HG02970 (cell line): Measurements from ENCODE around the gene C21orf58.

Source experiments
- ATAC-seq: cut with Tn5 transposase; IDR thresholded peaks from one replicate; pipeline ENCODE4 v1.9.1; 2021; ENCODE audit warnings: mild to moderate bottlenecking, moderate library complexity, moderate number of reproducible peaks; ENCODE audit not compliant: unreplicated experiment, low FRiP score

The C21orf58 gene

GRCh38 chr21:46265736-46266525 is 57.7 kb downstream of the C21orf58 start:
- ATAC-seq, result no peak

GRCh38 chr21:46264690-46265144 is 59.0 kb downstream of the C21orf58 start:
- no peak for ATAC-seq

DNA sequence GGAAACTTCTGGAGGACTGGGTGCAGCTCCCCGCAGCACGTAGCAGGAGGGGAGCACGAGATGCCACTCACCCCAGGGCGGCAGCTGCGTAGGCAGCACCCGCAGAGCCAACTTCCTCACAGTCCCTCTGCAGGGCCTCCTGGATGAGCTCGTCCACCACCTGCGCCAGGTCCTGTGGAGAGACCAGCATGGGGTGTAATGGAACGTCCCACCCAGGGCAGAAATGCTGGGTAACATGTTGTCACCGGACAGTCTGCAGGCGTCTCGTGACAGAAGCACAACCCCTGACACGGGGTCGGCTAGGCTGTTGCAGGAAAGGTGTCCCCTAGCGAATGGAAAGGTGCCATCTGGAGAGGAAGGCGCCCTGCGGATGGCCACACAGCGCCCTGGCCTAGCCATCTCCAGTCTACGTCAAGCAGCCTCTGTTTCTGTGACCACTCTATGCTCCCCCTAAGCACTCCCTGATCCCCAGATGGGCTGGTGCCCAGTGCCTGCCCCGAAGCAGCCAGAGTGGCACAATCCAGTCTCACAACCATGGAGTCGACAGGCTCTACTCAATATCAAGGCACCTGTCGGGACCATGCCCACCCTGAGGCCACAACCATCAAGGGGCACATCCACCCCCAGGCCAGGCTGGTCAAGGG is 59.5 kb downstream of the C21orf58 start:
- no peak for ATAC-seq

DNA sequence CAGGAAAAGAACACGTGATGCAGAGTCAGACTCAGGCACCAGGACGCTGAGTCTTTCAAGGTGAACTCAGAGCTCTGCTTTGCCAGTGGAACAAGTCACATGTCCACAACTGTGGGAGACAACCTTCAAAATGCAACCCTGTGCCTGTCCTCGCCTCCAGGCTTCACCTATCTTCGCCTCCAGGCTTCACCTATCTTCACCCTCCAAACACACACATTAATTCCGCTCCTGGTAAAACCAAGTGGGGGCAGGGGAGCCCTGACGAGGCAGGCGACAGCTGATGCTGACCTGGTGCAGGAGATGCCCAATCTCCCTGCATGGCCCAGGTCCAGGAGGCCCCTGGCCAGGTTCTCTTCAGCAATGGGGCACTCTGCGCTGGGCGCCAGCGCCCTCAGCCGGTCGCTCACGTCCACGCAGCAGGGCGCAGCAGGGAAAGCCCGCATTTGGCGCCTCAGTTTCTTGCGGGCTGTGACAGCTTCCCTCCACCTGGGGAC is 67.1 kb downstream of the C21orf58 start:
- ATAC-seq, result no peak

DNA sequence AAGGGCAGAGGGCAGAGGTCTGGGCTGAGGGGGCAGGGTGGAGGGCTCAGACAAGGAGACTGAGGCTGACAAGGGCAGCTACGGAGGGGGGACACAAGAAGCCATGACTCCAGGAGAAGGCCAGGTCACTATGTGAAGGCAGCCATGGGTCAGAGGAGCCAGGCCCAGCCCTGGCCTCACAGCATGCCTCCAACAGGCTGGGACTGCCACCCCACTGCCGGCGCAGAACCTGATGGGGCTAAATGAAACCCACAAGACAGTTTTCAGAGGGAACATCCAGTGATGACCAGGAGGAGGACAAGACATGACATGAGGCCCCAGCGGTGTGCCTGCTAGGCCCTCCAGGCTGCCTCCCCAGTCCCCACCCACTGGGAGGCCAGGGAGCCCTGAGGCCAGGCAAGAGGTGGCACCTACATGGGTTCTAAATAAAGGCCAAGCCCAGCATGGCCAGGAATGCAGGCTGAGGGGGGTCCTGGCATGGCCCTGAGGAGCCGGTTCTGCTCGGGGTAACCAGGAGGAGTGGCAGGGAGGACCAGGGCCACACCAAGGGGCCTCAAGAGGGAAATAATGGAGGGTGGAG is 67.8 kb downstream of the C21orf58 start:
- no peak for ATAC-seq

DNA sequence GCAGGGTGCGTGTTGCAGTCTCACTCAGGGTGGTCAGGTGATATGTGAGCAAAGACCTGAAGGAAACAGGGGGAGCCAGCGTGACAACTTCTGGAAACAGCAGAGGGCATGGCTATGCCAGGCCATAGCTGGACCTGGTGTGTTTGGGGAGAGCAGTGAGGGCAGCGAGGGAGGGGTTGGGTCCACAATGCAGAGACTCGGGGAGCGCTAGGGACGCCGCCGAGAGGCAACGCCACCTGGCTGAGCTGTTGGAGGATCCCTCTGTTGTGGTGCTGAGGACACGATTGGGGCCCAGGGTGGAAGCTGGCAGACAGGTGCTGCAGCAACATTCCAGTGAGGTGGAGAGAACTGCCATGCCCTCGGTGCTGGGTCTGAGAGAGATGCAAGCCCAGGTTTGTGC is 68.5 kb downstream of the C21orf58 start:
- no peak for ATAC-seq

GRCh38 chr21:46254208-46254975 is 69.3 kb downstream of the C21orf58 start:
- ATAC-seq, result no peak

DNA sequence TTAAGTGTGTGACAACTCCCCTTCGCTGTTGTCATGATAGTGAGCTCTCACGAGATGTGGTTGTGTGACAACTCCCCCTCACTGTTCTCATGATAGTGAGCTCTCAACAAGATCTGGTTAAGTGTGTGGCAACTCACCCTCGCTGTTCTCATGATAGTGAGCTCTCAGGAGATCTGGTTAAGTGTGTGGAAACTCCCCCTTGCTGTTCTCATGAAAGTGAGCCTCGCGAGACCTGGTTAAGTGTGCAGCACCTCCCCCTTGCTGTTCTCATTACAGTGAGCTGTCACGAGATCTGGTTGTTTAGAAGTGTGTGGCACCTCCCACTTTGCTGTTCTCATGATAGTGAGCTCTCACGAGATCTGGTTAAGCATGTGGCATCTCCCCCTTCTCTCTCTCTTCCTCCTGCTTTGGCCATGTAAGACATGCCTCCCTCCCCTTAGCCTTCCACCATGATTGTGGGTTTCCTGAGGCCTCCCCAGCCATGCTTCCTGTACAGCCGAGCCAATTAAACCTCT is 70.0 kb downstream of the C21orf58 start:
- peak; percentile 54 for ATAC-seq

GRCh38 chr21:46252840-46253239 is 70.8 kb downstream of the C21orf58 start:
- no peak for ATAC-seq
